Measurements from ENCODE around the gene HSD17B12. TPM values are rescaled to one million over a fixed set of nuclear protein-coding genes. Genes with fewer than 3 reads are reported as not detected.

HSD17B12 gene
- total and polyA plus RNA-seq, 2 of the 4 experiments (the other 2 are of a cell fraction), result 38.0 to 44.6 TPM

GRCh38 chr11:43765194-43765593, 84.7 kb downstream of the HSD17B12 start:
- Histone ChIP-seq H4K8ac (ENCODE audit: low read depth in 2 of 2, low read length in 2 of 2) (no peak overlapping the region), H3K14ac (replicated peaks; ENCODE audit: low read depth, low read length) (no peak overlapping the region), H2BK15ac (ENCODE audit: low read depth, low read length) (no peak overlapping the region), H3K36me3 (ENCODE audit: control insufficient read depth, insufficient read depth, low read length) (no peaks in the 10 kb centered on the region), H3K79me1 (ENCODE audit: low read depth in 1 of 2, low read length in 2 of 2) (peaks cover 0 to 8% of the 10 kb centered on the region in 2 experiments; a peak in 3 of 4 replicates), H3K9me1 (ENCODE audit: insufficient read depth, low read length) (no peaks in the 10 kb centered on the region), H3K9ac (ENCODE audit: low read depth, low read length) (no peak overlapping the region), H3K27me3 (ENCODE audit: control insufficient read depth, insufficient read depth, low read length) (no peaks in the 10 kb centered on the region), H4K5ac (ENCODE audit: low read depth, low read length) (no peak overlapping the region), H2AK9ac (replicated peaks; ENCODE audit: low read depth, low read length, poor library complexity) (no peak overlapping the region), H2AFZ (replicated peaks; ENCODE audit: low read length, poor library complexity) (no peak overlapping the region), H3K27ac (ENCODE audit: insufficient read depth, low read length) (no peak overlapping the region), H4K20me1 (ENCODE audit: insufficient read depth, low read length) (no peaks in the 10 kb centered on the region; the same call in 1 of the 2 replicates), H3K4me1 (ENCODE audit: control insufficient read depth, insufficient read depth, low read length) (no peaks in the 10 kb centered on the region), H3K23ac (ENCODE audit: low read depth, low read length) (no peak overlapping the region), H3K4me3 (ENCODE audit: insufficient read depth, low read depth, low read length) (no peak overlapping the region), H2AK5ac (ENCODE audit: low read depth, low read length) (no peak overlapping the region), H2BK20ac (ENCODE audit: low read depth, low read length) (no peak overlapping the region), H3K56ac (ENCODE audit: extremely low read depth, insufficient read depth, low read length) (no peak overlapping the region), H2BK120ac (ENCODE audit: low read depth, low read length) (no peak overlapping the region), H2BK5ac (ENCODE audit: low read depth, low read length, poor library complexity, severe bottlenecking) (no peak overlapping the region), H3K9me3 (ENCODE audit: control insufficient read depth, insufficient read depth, low read length) (no peaks in the 10 kb centered on the region), H3K18ac (ENCODE audit: low read depth, low read length) (no peak overlapping the region), H3K4me2 (ENCODE audit: low read depth, low read length) (no peak overlapping the region), H3K4ac (ENCODE audit: low read depth, low read length) (no peak overlapping the region), H4K91ac (ENCODE audit: insufficient read depth, low read depth, low read length) (no peak overlapping the region)
- no peak for TF ChIP-seq CHD1 (IDR thresholded peaks at IDR 0.05; ENCODE audit: low read depth, low read length)
- no peak for TF ChIP-seq RAD21 (IDR thresholded peaks at IDR 0.05; ENCODE audit: low read length)
- TF ChIP-seq CEBPB (IDR thresholded peaks at IDR 0.05; ENCODE audit: low read depth, low read length), result no peak
- TF ChIP-seq, protein P1, sequence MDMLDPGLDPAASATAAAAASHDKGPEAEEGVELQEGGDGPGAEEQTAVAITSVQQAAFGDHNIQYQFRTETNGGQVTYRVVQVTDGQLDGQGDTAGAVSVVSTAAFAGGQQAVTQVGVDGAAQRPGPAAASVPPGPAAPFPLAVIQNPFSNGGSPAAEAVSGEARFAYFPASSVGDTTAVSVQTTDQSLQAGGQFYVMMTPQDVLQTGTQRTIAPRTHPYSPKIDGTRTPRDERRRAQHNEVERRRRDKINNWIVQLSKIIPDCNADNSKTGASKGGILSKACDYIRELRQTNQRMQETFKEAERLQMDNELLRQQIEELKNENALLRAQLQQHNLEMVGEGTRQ (IDR thresholded peaks at IDR 0.05; ENCODE audit: low read depth, low read length), result no peak
- TF ChIP-seq MXI1 (IDR thresholded peaks at IDR 0.05; ENCODE audit: borderline replicate concordance, low read depth, low read length), result no peak
- no peak for TF ChIP-seq CTCF (conservative IDR thresholded peaks at IDR 0.05; ENCODE audit: low read depth, low read length)
- no peak for TF ChIP-seq RCOR1 (IDR thresholded peaks at IDR 0.05; ENCODE audit: insufficient replicate concordance, low read length)
- TF ChIP-seq FOS (IDR thresholded peaks at IDR 0.05; ENCODE audit: low read depth, low read length), result no peak
- TF ChIP-seq, protein P2, sequence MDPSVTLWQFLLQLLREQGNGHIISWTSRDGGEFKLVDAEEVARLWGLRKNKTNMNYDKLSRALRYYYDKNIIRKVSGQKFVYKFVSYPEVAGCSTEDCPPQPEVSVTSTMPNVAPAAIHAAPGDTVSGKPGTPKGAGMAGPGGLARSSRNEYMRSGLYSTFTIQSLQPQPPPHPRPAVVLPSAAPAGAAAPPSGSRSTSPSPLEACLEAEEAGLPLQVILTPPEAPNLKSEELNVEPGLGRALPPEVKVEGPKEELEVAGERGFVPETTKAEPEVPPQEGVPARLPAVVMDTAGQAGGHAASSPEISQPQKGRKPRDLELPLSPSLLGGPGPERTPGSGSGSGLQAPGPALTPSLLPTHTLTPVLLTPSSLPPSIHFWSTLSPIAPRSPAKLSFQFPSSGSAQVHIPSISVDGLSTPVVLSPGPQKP (IDR thresholded peaks at IDR 0.05; ENCODE audit: borderline replicate concordance, low read depth, low read length), result no peak
- no peak for TF ChIP-seq POLR2A (IDR thresholded peaks at IDR 0.05; ENCODE audit: low read depth, low read length)
- no peak for TF ChIP-seq BHLHE40 (IDR thresholded peaks at IDR 0.05; ENCODE audit: low read depth, low read length)
- TF ChIP-seq MAFK (IDR thresholded peaks at IDR 0.05; ENCODE audit: low read depth, low read length), result no peak
- TF ChIP-seq MAZ (IDR thresholded peaks at IDR 0.05; ENCODE audit: borderline replicate concordance, low read depth, low read length), result no peak
- TF ChIP-seq SMC3 (IDR thresholded peaks at IDR 0.05; ENCODE audit: low read depth, low read length), result no peak
- TF ChIP-seq RFX5 (IDR thresholded peaks at IDR 0.05; ENCODE audit: low read depth, low read length), result no peak
- CTCF ChIA-PET, result no interaction called here
- POLR2A ChIA-PET (ENCODE audit: unreplicated experiment), result no interaction called here
- no TSS peak for BruUV-seq (replicated peaks)
- dilution Hi-C loops (cut with HindIII; ENCODE audit: low sequenced_read_pairs, unreplicated experiment), result no loop called here
- no peak for DNase-seq
- ATAC-seq (ENCODE audit: low read depth), result no peak
- intact Hi-C loops (cut with micrococcal nuclease), result no loop called here
- WGBS, 2 experiments (ENCODE audit: extremely low coverage in 2 of 2, insufficient read length in 1 of 2), result no CpG with 5 or more reads among the region's 1 CpG
- in situ Hi-C loops (cut with MboI; ENCODE audit: low sequenced_read_pairs), result no loop called here

All from IMR-90 (cell line).